Measurements from ENCODE around the gene DOCK9. TPM values are rescaled to one million over a fixed set of nuclear protein-coding genes. Genes with fewer than 3 reads are reported as not detected.

Gene DOCK9
- total RNA-seq, 2 experiments from 2014 or later, result 33.4 to 36.9 TPM

DNA sequence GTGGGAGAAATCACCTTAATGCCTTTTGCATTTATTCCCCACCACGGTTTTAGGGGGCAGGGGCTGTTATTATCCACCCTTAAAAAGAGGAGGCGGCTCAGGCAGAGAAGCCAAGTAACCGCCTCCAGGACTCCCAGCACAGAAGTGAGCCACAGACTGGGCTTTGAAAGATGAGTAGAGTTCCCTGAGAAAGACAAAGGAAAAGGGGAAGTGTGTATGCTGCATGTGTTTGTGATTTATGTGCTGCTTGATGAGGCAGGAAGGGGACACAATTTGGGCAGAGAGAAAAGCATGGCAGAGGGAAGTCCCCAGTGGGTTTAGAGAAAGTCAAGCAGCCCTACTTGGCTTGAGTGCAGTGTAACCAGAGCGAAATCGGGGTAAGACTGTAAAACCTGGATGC lies 85.0 kb downstream of the DOCK9 start:
- intact Hi-C loops (cut with micrococcal nuclease), result loop anchor here (5.0 kb wide), 1 partner anchor 84 kb away; the partner anchor contains the start of gene DOCK9
- POLR2A ChIA-PET, result no interaction called here
- Mint-ChIP-seq H3K9me3 (no peaks in the 10 kb centered on the region), H3K27ac (no peak overlapping the region), H3K27me3 (no peaks in the 10 kb centered on the region), H3K4me1 (ENCODE audit: low read depth) (peaks cover 21% of the 10 kb centered on the region), H3K36me3 (ENCODE audit: low read depth) (peaks cover 14% of the 10 kb centered on the region), H3K4me3 (no peak overlapping the region)
- no peak for DNase-seq
- CTCF ChIA-PET, result no interaction called here
- ATAC-seq, result no peak
- TF ChIP-seq, protein P1, sequence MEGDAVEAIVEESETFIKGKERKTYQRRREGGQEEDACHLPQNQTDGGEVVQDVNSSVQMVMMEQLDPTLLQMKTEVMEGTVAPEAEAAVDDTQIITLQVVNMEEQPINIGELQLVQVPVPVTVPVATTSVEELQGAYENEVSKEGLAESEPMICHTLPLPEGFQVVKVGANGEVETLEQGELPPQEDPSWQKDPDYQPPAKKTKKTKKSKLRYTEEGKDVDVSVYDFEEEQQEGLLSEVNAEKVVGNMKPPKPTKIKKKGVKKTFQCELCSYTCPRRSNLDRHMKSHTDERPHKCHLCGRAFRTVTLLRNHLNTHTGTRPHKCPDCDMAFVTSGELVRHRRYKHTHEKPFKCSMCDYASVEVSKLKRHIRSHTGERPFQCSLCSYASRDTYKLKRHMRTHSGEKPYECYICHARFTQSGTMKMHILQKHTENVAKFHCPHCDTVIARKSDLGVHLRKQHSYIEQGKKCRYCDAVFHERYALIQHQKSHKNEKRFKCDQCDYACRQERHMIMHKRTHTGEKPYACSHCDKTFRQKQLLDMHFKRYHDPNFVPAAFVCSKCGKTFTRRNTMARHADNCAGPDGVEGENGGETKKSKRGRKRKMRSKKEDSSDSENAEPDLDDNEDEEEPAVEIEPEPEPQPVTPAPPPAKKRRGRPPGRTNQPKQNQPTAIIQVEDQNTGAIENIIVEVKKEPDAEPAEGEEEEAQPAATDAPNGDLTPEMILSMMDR (IDR thresholded peaks at IDR 0.05), result no peak

DNA sequence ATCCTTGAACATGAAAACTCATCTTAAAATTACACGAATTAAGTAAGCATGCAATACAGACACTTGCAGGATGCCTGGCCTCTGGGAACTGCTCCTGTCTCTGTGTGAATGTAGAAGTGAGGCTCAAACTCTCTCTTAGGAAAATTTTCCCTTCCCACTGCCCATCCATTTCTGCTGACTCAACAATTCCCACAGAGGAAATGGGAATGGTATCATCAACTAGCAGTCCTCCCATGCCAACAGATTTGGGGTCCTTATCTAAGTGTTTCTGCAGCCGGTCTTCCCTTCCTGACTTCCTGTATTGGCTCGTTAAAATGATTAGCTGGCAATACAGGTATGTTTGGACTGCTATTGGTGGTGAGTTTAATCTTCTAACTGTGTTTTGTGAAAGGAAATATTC lies 85.8 kb downstream of the DOCK9 start:
- ChIA-PET POLR2A (no interaction called here), CTCF (no interaction called here)
- H3K27ac Mint-ChIP-seq, result no peak overlapping the region
- intact Hi-C loops (cut with micrococcal nuclease), result loop anchor here (5.0 kb wide), 1 partner anchor 85 kb away; the partner anchor contains the start of gene DOCK9
- ATAC-seq (no peak), DNase-seq (no peak)
- no peaks in the 10 kb centered on the region for H3K9me3 Mint-ChIP-seq
- H3K4me3 Mint-ChIP-seq, result no peak overlapping the region
- H3K36me3 Mint-ChIP-seq (ENCODE audit: low read depth), result peaks cover 15% of the 10 kb centered on the region
- no peaks in the 10 kb centered on the region for H3K27me3 Mint-ChIP-seq
- TF ChIP-seq, protein P1 (IDR thresholded peaks at IDR 0.05), result no peak
- H3K4me1 Mint-ChIP-seq (ENCODE audit: low read depth), result peaks cover 21% of the 10 kb centered on the region

DNA sequence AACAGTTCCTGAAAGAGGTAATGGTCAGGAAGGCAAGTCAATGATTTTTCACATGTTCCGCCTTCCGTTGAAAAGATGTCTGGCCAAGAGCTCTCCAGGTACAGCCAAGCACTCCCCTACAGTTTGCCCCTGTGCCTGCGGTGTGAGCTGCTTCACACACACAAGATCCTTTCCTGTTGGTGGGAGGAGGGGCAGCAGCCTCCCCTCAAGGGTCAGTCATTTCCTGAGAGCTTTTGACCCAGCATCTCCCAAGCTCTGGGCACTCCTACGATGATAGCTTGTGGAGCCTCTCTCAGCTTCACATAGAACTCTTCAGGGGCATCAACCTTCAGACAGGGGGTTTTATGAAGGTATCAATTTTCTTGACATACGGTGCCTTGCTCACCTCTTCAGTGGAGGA lies 86.9 kb downstream of the DOCK9 start:
- no peak for DNase-seq
- CTCF ChIA-PET, result interaction anchor here (0.8 to 2.2 kb wide), 6 partner anchors 16 to 143 kb away, joined by 3 to 8 read pairs (median 4); no protein-coding TSS in a partner anchor
- Mint-ChIP-seq H3K4me3 (no peak overlapping the region), H3K36me3 (ENCODE audit: low read depth) (peaks cover 14% of the 10 kb centered on the region), H3K27me3 (no peaks in the 10 kb centered on the region), H3K9me3 (no peaks in the 10 kb centered on the region), H3K27ac (no peak overlapping the region), H3K4me1 (ENCODE audit: low read depth) (peaks cover 21% of the 10 kb centered on the region)
- no peak for ATAC-seq
- POLR2A ChIA-PET, result no interaction called here
- TF ChIP-seq, protein P1 (IDR thresholded peaks at IDR 0.05), result no peak
- intact Hi-C loops (cut with micrococcal nuclease), result loop anchor here (5.0 kb wide), 1 partner anchor 86 kb away; the partner anchor contains the start of gene DOCK9

DNA sequence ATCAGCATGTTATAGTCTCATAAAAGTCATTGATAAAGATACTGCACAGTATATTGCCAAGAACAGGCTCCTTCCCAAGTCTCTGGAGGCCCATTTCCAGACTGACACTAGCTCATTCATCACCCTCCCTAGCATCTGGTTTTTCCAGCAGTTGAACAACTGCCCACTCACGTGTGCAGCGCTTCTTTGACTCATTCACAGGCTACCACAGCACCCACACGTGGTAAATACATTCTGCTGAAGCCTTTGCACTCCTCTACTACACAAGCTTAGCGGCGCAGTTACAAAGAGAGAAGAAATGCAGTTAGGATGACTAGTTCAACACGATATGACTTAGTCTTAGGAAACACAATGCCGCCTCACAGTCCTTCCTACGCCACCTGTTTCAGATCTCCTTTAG lies 87.7 kb downstream of the DOCK9 start:
- TF ChIP-seq, protein P1 (IDR thresholded peaks at IDR 0.05), result no peak
- POLR2A ChIA-PET, result interaction anchor here (0.7 to 1.0 kb wide), 2 partner anchors 15 to 138 kb away, joined by 3 to 4 read pairs; no protein-coding TSS in a partner anchor
- no peak overlapping the region for H3K4me3 Mint-ChIP-seq
- H3K27me3 Mint-ChIP-seq, result no peaks in the 10 kb centered on the region
- no peaks in the 10 kb centered on the region for H3K9me3 Mint-ChIP-seq
- intact Hi-C loops (cut with micrococcal nuclease), result loop anchor here (5.0 kb wide), 1 partner anchor 87 kb away; the partner anchor contains the start of gene DOCK9
- H3K36me3 Mint-ChIP-seq (ENCODE audit: low read depth), result peaks cover 14% of the 10 kb centered on the region
- CTCF ChIA-PET, result interaction anchor here (0.8 to 2.2 kb wide), 10 partner anchors 10 to 144 kb away, joined by 3 to 8 read pairs (median 4); no protein-coding TSS in a partner anchor
- ATAC-seq (peak; percentile 94), DNase-seq (peak; percentile 78)
- H3K27ac Mint-ChIP-seq, result peak overlapping the region; percentile 30
- peaks cover 21% of the 10 kb centered on the region for H3K4me1 Mint-ChIP-seq (ENCODE audit: low read depth)

DNA sequence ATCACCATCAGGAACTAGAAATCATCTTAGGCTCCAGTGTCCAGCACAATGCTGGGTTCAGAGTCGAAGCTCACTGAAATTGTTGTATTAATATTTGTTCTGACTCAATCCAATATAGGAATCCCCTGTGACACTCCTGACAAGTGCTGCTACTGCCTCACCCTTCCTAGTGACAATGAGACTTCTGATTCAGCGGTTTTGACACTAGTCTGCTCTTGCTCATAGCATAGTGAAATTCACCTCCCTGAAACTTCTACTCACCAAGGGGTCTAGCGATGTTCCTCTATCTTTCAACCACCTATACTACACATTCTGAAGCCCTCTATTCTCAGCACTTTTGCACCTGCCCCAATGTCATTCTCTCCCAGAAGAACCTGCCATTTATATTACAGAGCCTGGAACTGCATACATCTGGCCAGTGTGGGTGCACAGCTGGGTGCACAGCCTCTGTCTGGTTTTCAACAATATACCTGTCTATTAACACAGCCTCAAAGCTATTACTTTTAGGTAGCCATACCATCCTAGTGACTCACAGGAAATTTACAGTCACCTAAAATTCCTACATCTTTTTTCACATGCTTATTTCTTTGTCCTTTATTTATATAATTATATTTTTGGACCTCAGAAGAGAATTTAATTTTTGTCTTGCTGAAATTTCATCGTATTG lies 88.3 kb downstream of the DOCK9 start:
- no peak overlapping the region for H3K27ac Mint-ChIP-seq
- no peaks in the 10 kb centered on the region for H3K9me3 Mint-ChIP-seq

More for the DNA sequence above, 88.3 kb downstream of the DOCK9 start:
- H3K36me3 Mint-ChIP-seq (ENCODE audit: low read depth), result peaks cover 14% of the 10 kb centered on the region
- TF ChIP-seq, protein P1 (IDR thresholded peaks at IDR 0.05), result no peak
- intact Hi-C loops (cut with micrococcal nuclease), result loop anchor here (5.0 kb wide), 1 partner anchor 88 kb away; the partner anchor contains the start of gene DOCK9
- DNase-seq (no peak), ATAC-seq (peak; percentile 57)
- H3K4me3 Mint-ChIP-seq, result no peak overlapping the region
- no peaks in the 10 kb centered on the region for H3K27me3 Mint-ChIP-seq
- POLR2A ChIA-PET, result interaction anchor here (0.7 to 1.0 kb wide), 2 partner anchors 14 to 138 kb away, joined by 3 to 4 read pairs; no protein-coding TSS in a partner anchor
- CTCF ChIA-PET, result interaction anchor here (0.8 to 2.2 kb wide), 9 partner anchors 11 to 144 kb away, joined by 3 to 8 read pairs (median 4); no protein-coding TSS in a partner anchor
- peaks cover 21% of the 10 kb centered on the region for H3K4me1 Mint-ChIP-seq (ENCODE audit: low read depth)

Measured in activated CD8-positive, alpha-beta T cell treated with anti-CD3 and anti-CD28 coated beads for 36 hours (primary cell).